GM21529 (cell line): Measurements from ENCODE around the gene FAM25G.

Experiments
- ATAC-seq: cut with Tn5 transposase; IDR thresholded peaks from one replicate; pipeline ENCODE4 v1.9.1; 2021; ENCODE audit not compliant: unreplicated experiment

The FAM25G gene

GRCh38 chr10:47449102-47449978, 42.2 kb downstream of the FAM25G start:
- no peak for ATAC-seq

DNA sequence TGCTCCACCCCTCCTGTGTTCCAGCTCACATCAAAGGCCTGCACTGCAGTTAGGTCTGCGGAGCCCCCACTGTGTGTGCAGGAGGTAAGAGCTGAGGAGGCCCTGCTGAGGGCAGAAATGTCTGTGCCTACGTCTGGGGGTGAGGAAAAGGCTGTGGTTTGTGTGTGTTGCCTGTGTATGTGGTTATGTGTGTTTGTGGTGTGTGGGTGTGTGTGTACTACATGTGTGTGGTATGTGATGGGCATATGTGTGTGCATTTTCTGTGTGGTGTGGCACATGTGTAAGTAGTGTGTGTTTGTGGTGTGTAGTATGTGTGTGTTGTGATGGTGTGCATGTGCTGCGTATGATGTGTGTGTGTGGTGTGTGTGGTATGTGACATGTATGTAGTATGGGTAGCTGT, 43.8 kb downstream of the FAM25G start:
- no peak for ATAC-seq

DNA sequence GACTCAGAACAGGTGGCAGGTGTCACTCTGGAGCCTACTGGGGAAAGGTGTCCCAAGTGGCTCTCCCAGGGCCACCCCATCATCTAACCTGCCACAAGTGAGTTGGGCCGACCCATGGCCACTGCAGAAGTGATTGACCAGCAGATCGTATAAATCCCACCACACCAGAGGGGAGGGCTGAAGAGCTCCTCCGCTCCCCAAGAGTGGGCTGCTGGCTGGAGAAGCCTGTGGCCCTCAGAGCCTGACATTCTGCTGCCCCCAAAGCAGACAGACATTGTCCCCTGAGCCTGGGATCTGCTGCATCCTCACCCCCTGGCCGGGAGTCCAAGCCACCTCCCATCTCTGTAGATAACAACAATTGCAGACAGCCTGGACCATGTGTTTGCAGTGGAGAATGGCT, 44.3 kb downstream of the FAM25G start:
- no peak for ATAC-seq

DNA sequence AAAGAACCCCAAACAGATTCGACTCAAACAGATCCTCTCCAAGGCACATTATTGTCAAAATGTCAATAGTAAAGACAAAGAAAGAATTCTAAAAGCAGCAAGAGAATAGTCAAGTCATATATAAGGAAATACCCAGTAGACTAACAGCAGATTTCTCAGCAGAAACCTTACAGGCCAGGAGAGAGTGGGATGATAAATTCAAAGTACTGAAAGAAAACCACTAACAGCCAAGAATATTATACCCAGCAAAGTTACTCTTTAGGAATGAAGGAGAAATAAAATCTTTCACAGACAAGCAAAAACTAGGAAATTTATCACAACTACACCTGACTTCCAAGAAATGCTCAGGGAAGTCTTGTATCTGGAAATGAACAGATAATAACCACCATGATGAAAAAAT, 45.8 kb downstream of the FAM25G start:
- ATAC-seq, result no peak

- ATAC-seq, result no peak
Observed at GRCh38 chr10:47444047-47444446, 47.5 kb downstream of the FAM25G start.

- ATAC-seq, result no peak
Observed at GRCh38 chr10:47443145-47443544, 48.4 kb downstream of the FAM25G start.

DNA sequence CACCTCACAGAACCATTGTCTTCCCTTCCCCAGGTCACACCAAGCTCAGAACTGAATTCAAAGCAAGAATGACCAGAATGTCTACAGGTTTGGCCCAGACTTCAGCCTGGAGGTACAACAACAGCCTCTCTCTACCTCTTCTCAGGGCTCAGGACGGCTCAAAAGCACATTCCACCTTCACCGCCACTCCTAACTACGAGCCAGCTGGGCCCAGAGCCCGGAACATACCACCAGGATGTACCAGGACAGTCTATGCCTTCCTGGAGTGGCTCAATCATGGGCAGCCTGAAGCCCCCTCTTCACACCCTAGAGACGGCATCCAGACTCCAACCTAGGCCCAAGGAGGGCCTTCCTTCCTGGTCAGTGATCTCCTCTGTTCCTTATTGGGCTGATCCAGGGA, 49.1 kb downstream of the FAM25G start:
- ATAC-seq, result no peak

DNA sequence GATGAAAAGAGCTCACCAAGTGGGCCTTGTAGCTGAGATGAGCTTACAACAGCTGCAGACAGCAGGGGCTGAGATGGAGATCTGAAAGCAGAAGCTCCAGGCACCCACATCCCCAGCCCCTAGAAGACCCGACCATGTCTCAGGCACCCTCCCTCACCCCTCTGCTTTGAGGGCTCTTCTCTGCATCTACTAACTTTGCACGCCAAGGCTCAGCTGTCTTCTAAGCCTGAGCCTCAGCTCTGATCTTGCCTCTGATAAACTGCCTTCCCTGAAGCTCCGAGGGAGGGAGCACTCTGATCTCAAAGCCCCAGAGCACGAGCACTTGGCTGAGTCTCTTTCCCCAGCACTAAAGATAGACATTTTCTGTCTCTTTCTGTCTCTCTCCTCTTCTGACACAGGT, 49.6 kb downstream of the FAM25G start:
- no peak for ATAC-seq

DNA sequence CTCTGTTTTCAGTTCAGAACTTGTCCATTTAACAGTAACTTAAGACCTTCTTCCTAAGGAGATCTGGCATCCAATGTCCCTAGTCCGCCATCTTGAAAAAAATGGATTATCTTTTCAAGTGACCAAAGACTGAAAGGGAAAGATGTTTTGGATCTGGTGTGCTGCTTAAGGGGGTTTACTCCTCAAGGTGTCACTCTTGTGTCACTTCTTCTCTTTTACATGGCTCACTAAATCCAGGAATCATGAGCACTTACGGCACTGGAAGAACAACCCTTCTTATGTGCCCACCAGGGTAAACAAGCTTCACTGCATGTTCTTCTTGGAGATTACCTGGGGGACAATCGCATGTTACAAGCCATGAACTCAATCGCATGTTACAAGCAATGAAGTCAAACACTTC, 51.3 kb downstream of the FAM25G start:
- no peak for ATAC-seq

DNA sequence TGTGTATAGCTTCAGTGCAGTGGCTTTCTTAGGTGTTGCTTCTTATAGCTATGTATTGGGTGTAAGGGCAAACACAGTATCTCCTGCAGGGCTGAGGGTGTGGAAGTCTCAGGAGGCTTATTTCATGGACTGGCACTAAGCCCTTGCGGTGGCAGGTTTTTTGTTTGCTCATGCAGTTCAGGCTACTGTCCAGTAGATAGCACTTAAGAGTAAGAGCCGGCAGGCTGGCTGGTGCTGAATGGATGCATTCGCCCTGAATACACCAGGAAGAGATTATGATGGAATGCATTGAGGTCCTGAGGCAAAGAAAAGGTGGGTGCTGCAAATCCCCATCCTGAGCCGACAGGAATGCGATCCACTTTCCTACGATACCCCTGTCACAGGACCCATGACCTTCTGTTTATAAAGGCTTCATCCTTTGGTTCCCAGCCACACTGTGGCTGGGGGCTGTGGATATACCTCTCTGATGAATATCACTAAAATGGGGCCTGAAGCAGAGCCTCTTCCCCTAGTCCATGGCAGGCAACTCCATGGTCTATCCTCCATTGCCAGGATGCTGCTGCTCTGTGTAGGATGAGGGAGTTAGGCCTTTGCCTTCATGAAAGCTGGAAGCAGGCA, 52.5 kb downstream of the FAM25G start:
- no peak for ATAC-seq
